Measurements from ENCODE around the gene PRKD1.

DNA sequence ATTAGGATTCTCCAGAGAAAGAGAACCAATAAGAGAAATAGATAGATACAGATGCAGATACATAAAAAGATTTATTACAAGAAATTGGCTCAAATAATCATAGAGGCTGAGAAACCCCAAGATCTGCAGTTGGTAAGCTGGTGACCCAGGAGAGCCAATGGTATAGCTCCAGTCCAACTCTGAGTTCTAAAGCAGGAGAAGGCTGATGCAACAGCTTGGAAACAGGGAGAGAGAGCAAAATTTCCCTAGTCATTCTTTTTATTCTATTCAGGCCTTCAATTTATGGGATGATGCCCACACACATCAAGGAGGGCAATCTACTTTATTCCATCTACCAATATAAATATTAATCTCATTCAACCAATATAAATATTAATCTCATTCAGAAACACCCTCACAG, 218.2 kb downstream of the PRKD1 start:
- TF ChIP-seq ZNF792 (CRISPR knock-in tag; IDR thresholded peaks at IDR 0.05) (no peak), ZNF431 (CRISPR knock-in tag; IDR thresholded peaks at IDR 0.05; ENCODE audit: borderline replicate concordance, low read depth) (no peak), FOXM1 (CRISPR knock-in tag; IDR thresholded peaks at IDR 0.05) (no peak), CHD2 (IDR thresholded peaks at IDR 0.05; ENCODE audit: low read depth, low read length) (no peak), ZNF644 (CRISPR knock-in tag; IDR thresholded peaks at IDR 0.05; ENCODE audit: low read depth) (no peak), POLR2A (IDR thresholded peaks at IDR 0.05; ENCODE audit: insufficient read depth in 1 of 2, low read depth in 2 of 2, low read length in 2 of 2) (no peak), ZNF232 (CRISPR knock-in tag; IDR thresholded peaks at IDR 0.05; ENCODE audit: borderline replicate concordance) (no peak), WIZ (CRISPR knock-in tag; IDR thresholded peaks at IDR 0.05) (no peak), GATA4 (IDR thresholded peaks at IDR 0.05; ENCODE audit: borderline replicate concordance, low read depth) (no peak)
- TF ChIP-seq, protein P1, sequence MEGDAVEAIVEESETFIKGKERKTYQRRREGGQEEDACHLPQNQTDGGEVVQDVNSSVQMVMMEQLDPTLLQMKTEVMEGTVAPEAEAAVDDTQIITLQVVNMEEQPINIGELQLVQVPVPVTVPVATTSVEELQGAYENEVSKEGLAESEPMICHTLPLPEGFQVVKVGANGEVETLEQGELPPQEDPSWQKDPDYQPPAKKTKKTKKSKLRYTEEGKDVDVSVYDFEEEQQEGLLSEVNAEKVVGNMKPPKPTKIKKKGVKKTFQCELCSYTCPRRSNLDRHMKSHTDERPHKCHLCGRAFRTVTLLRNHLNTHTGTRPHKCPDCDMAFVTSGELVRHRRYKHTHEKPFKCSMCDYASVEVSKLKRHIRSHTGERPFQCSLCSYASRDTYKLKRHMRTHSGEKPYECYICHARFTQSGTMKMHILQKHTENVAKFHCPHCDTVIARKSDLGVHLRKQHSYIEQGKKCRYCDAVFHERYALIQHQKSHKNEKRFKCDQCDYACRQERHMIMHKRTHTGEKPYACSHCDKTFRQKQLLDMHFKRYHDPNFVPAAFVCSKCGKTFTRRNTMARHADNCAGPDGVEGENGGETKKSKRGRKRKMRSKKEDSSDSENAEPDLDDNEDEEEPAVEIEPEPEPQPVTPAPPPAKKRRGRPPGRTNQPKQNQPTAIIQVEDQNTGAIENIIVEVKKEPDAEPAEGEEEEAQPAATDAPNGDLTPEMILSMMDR (CRISPR knock-in tag; IDR thresholded peaks at IDR 0.05), result no peak
- TF ChIP-seq, protein P2, sequence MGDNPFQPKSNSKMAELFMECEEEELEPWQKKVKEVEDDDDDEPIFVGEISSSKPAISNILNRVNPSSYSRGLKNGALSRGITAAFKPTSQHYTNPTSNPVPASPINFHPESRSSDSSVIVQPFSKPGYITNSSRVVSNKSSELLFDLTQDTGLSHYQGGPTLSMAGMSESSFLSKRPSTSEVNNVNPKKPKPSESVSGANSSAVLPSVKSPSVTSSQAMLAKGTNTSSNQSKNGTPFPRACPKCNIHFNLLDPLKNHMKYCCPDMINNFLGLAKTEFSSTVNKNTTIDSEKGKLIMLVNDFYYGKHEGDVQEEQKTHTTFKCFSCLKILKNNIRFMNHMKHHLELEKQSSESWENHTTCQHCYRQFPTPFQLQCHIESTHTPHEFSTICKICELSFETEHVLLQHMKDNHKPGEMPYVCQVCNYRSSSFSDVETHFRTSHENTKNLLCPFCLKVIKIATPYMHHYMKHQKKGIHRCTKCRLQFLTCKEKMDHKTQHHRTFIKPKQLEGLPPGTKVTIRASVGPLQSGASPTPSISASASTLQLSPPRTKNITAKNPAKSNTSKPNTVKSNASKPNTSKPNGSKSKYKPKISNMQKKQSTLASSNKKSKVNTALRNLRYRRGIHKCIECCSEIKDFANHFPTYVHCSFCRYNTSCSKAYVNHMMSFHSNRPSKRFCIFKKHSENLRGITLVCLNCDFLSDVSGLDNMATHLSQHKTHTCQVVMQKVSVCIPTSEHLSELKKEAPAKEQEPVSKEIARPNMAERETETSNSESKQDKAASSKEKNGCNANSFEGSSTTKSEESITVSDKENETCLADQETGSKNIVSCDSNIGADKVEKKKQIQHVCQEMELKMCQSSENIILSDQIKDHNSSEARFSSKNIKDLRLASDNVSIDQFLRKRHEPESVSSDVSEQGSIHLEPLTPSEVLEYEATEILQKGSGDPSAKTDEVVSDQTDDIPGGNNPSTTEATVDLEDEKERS (CRISPR knock-in tag; IDR thresholded peaks at IDR 0.05), result no peak

Measured in HepG2 (cell line).